HG02798 (cell line): Measurements from ENCODE around the gene ULK2.

Experiments
- ATAC-seq: cut with Tn5 transposase; IDR thresholded peaks from one replicate; pipeline ENCODE4 v1.9.1; 2021; ENCODE audit warnings: mild to moderate bottlenecking; ENCODE audit not compliant: unreplicated experiment, poor library complexity

The ULK2 gene

DNA sequence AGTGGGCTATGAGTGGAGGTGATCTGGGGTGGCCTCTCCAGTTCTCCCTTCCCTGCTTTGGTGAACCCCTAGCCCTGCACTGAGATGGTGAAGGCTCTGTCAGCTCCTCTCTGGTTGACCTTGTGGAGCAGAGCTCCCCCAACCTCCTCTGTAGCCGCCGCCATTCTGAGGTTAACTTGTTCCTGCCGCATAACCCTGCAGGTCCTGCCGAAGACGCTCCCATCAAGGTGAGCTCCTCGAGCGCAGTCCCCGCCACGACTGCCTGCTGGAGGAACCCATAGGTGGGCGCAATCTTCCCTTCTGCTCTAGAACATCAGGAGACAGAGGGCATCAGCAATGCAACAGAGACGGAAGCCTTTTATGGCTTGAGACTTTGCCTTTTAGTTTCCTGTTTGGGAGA, 136.1 kb downstream of the ULK2 start:
- ATAC-seq: no peak

DNA sequence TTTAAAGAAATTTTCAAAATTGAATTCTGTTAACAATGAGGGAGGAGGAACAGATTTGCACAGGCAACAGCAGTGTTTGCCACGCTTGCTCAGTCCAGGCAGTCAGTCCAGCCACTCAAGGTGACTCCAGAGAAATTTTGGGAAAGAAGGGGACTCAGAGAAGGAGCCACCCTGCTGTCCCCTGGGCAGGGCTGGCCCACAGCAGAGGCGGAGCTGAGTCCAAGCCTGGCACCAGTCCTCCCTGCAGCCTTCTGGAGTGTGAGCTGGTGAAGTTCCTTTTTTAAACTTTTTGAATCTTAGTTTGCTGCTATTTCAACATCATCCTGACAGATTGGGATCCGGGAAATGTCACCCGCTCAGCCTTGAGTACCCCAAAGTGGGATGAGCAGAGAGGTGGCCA, 136.9 kb downstream of the ULK2 start:
- no peak for ATAC-seq

DNA sequence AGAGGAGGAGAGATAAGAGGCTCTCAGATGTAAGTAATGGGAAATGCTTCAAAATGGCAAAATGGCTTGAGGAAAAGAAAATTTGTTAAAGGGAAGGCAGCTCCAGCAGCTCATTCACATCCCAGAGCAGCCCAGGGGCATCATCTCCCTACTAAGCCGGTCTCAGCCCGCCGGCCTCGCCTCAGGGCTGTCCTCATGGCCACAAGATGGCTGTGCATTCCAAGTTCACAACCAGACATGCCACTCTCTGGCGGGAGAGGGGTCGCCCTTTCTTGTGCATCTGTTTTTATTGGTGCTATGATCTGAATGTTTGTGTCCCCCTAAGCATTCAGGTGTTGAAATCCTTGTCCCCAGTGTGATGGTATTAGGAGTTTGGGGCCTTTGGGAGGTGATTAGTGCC, 137.8 kb downstream of the ULK2 start:
- no peak for ATAC-seq

DNA sequence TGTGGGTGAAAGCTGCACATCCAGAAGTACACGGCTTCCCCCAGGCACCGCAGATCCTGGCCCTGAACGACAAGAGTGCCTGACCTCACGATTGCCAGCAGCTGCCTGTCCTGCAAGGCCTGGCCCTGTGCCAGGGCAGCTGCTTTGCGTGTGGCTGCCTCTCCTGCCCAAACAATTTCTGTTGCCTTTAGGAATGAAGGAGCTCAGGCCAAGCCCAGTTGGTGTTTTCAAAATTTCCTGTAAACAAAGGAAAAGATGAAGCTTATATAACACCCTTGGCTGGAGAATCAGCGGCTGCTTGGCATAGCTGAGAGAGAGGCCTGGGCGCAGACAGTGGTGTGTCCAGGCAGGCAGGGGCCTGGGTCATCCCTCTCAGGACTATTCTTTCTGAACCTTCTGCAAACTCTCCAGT, 139.6 kb downstream of the ULK2 start:
- ATAC-seq: no peak

DNA sequence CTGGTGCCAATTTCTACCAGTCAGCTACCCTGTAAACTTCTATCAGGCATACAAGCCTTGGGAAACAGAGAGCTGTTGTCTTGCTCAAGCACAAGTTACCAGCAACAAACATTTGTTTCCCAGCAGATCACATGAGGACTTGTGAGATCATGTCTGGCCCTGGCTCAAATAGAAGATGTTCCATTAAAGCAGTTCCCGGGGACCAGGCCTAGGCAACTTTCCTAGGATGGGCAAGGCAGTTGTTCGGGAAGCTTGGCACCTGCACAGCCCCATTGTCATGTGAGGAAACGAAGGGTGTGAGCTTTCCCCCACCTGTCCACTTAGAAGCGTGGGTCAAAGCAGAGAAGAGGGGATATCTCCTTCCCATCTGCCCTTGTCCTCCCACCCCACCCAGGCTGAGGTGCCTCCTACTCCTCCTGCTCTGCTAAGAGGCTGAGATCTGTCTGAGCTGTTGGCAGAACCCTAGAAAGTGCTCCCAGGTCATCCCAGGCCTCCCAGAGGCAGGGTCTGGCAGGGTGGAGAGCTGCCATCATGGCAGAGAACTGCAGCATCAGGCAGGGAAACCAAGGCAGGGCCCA, 140.1 kb downstream of the ULK2 start:
- ATAC-seq: no peak

DNA sequence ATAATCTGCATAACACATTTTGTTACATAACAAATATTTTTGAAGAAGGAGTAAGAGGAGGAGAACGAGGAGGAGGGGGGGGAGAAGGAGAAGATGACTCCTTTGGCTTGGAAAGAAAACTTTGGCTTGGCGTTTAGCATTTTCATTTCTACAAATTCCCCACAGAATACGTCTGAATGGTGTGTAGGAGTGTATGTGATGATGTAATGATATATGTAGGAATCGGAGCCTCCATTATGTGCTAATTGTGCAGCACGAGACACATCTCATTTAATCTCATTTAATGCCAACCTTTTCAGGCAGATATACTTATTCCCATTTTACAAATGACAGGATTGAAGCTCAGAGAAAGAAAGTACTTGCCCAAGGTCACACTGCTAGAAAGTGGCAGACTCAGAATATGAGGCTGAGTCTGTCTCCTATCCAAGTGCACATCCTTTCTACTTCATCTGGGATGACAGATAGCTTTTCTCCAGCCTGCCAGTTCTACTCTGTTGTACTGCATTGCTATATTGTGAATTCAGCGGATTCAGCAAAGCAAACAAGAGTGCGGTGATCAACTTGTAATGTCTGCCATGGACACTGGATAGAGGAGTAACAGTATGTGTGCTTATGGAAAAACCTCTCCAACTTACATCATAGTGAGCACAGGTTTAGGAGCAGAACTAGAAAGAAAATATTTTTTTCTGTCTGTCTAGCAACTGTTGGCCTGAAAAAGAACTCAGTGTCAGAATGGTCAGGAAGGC, 140.9 kb downstream of the ULK2 start:
- ATAC-seq: no peak

DNA sequence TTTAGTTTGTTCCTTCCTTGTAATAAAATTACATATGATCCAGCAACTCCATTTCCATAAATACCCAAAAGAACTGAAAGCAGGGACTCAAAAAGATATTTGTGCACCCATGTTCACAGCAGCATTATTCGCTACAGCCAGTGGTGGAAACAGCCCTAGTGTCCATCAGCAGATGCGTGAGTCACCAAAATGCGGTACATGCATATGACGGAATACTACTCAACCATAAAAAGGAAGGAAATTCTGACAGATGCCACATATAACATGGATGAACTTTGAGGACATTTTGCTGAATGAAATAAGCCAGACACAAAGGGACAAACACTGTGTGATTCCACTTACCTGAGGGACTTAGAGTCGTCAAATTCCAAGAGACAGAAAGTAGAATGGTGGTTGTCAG, 142.2 kb downstream of the ULK2 start:
- ATAC-seq: no peak

DNA sequence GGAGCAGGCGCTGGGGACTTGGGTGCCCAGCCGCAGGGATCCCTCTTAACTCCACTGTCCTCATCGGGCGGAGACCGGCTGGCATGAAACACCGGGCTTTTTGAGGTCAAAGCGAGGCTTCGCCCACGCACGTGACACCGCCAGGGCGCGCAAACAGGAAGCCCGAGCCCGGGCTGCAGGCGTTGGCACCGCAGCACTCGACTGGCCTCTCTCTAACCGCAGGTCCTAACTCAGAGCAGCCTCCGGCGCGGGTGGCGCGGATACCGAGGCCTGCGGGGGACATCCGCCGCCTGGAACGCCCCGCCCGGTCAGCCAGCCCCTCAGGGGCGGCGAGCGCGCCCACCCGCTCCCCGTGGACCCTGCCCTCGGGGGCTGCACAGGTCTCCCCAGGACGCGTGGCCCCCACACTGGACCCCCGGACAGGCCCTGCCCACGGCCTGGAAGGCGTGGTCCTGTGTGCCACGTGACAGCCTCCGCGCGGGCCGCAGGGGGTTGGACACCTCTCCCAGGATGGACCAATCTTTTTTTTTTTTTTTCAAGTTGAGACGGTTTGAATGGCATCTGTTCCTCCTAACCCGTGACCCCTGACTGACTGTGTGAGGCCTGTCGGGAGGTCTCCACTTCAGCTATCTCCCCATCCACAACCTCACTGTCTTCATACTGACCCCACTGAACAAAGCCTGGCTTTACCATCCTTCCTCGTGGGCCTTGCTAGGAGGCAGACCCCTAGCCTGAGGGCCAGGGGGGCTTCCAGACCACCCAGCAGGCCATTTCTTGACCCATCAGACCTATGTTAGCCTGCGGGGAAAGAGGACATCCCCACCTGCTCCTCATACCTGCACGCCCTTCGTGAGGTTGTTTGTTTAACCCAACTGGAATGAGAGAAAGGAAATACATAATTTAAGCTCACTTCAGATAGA, 143.0 kb downstream of the ULK2 start:
- ATAC-seq: no peak

DNA sequence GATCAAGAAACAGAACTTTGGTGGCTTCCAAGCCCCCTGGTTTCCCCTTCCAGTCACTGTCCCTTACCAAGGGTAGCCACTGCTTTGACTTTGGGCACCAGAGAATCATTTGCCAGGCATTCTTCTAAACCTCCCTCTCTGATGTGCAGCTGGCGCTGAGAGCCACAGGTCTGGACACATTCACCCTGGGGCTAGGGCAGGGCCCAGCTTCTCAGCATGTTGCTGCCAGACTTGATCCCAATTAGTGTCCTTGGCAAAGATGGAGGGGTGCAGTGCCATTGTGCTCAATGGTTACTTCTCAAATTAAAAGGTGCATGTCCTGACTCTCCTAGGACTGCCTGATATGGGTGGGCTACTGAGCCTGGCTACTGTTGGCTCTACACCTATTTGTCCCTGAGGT, 143.8 kb downstream of the ULK2 start:
- ATAC-seq: no peak
